Mesodermal cell (in vitro differentiated cells): ENCODE measurements around the gene RNF41.

Experiments
- H3K27ac ChIP-seq: 2 replicates; pipeline ENCODE4 v1.7.0; 2013; ENCODE audit warnings: mild to moderate bottlenecking, low read depth, low read length, moderate library complexity; ENCODE audit not compliant: severe bottlenecking
- H3K36me3 ChIP-seq: 2 replicates; pipeline ENCODE4 v1.7.1; 2013; ENCODE audit warnings: mild to moderate bottlenecking, low read length, moderate library complexity; ENCODE audit not compliant: control insufficient read depth, insufficient read depth
- H3K4me1 ChIP-seq: one replicate; pipeline ENCODE4 v1.7.1; 2013; ENCODE audit warnings: mild to moderate bottlenecking, low read length; ENCODE audit not compliant: insufficient read depth, control insufficient read depth, poor library complexity, severe bottlenecking
- H3K4me3 ChIP-seq: 2 replicates; pipeline ENCODE4 v1.7.0; 2013; ENCODE audit warnings: low read length, control low read depth, mild to moderate bottlenecking; ENCODE audit not compliant: insufficient read depth, poor library complexity, severe bottlenecking; ENCODE audit errors: extremely low read depth
- H3K9me3 ChIP-seq: 2 replicates; pipeline ENCODE4 v1.7.1; 2013; ENCODE audit warnings: mild to moderate bottlenecking, low read length, moderate library complexity; ENCODE audit not compliant: control insufficient read depth
- WGBS, 2 experiments: methylation state at CpG; one replicate each; pipeline ENCODE4 v1.1.5; 2013; ENCODE audit warnings: missing lambda C conversion rate in 2 of 2; ENCODE audit not compliant: insufficient coverage in 2 of 2; 5-methylcytosine and 5-hydroxymethylcytosine counted together

Gene RNF41

DNA sequence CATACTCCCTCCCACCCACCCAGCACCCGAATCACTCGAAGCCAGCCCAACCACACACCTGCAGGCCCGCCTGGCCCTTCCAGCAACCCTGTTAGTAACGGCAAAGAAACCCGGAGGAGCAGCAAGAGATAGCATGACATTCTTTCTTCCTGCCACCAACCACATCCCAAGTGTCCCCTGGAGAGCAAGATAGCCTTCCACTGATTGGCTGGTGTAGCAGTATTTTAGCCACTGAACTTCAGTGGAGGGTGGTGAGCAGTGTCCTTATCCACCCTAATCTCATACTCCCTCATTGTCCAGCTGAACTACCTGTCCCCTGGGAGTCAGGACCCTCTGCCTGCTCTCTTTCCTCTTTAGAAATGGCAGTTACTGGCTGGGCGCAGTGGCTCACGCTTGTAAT is 7.4 kb upstream of the RNF41 start:
- Histone ChIP-seq H3K4me3 (no peak overlapping the region), H3K4me1 (peaks cover 3% of the 10 kb centered on the region), H3K27ac (no peak overlapping the region), H3K36me3 (no peaks in the 10 kb centered on the region), H3K9me3 (no peaks in the 10 kb centered on the region)
- WGBS, 2 experiments, result 85 to 89% methylated on average over 4 to 6 of the region's 7 CpGs

- Histone ChIP-seq H3K4me3 (peak overlapping the region; percentile 47), H3K27ac (no peak overlapping the region)
- WGBS, 2 experiments, result 93 to 98% methylated on average over 7 to 10 of the region's 11 CpGs
These were observed 3.2 kb upstream of the RNF41 start for GRCh38 chr12:56224954-56225353.

GRCh38 chr12:56224102-56224701 is 2.5 kb upstream of the RNF41 start, which contains the start of gene NABP2:
TSS of gene NABP2 (plus strand) at chr12:56224342. CDS start at chr12:56224857, 515 bp downstream.
- H3K4me3 ChIP-seq, result peak within 1 kb of the TSS; percentile 47
- 3 to 7% methylated on average over 25 to 37 of the region's 41 CpGs for WGBS, 2 experiments
- H3K9me3 ChIP-seq, result no peaks in the 10 kb centered on the region
- H3K4me1 ChIP-seq, result peaks cover 17% of the 10 kb centered on the region
- peaks cover 8% of the 10 kb centered on the region for H3K36me3 ChIP-seq
- H3K27ac ChIP-seq, result peak within 1 kb of the TSS; percentile 43

More at GRCh38 chr12:56224954-56225353, 3.2 kb upstream of the RNF41 start:
- Histone ChIP-seq H3K36me3 (peaks cover 1% of the 10 kb centered on the region), H3K4me1 (peaks cover 17% of the 10 kb centered on the region), H3K9me3 (no peaks in the 10 kb centered on the region)

DNA sequence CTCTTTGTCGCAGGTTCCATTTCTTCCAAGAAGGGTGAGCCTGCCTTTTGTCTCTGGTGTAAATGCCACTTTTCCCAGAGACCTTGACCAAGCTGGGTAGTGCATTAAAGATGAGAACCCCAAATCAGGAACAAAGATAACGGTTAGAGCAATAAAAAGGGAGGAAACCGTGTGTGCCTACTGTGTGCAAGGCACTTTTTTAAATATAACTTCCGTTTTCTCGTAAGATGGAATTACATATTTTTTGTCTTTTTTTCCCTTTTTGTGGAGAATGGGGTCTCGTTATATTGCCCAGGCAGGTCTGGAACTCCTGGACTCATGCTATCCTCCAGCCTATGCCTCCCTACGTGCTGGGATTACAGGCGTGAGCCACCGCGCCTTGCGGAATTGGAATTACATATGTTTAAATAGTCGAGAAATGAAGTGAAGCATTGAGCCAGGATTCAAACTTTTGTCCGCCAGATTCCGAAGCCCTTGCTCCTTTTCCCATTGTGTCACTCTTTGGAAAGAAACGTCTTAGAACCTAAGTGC is 1.9 kb upstream of the RNF41 start:
- Histone ChIP-seq H3K9me3 (no peaks in the 10 kb centered on the region), H3K4me3 (no peak overlapping the region), H3K27ac (peak overlapping the region; percentile 43), H3K36me3 (peaks cover 9% of the 10 kb centered on the region), H3K4me1 (peaks cover 17% of the 10 kb centered on the region)
- 67 to 68% methylated on average over 5 to 8 of the region's 15 CpGs for WGBS, 2 experiments

GRCh38 chr12:56222531-56222895 is 791 bp upstream of the RNF41 start:
- peaks cover 17% of the 10 kb centered on the region for H3K4me1 ChIP-seq
- WGBS, 2 experiments, result 95% methylated on average over 3 of the region's 4 CpGs; no CpG with 5 or more reads in 1 of the 2 experiments
- peaks cover 16% of the 10 kb centered on the region for H3K36me3 ChIP-seq
- H3K4me3 ChIP-seq, result peak overlapping the region; percentile 98
- peak overlapping the region; percentile 99 for H3K27ac ChIP-seq
- no peaks in the 10 kb centered on the region for H3K9me3 ChIP-seq

GRCh38 chr12:56221232-56221756 is 428 bp downstream of the RNF41 start:
- Histone ChIP-seq H3K4me1 (peaks cover 17% of the 10 kb centered on the region), H3K36me3 (peaks cover 28% of the 10 kb centered on the region), H3K4me3 (peak overlapping the region; percentile 98), H3K27ac (peak overlapping the region; percentile 99), H3K9me3 (no peaks in the 10 kb centered on the region)
- 1% methylated on average over 12 to 20 of the region's 21 CpGs for WGBS, 2 experiments

GRCh38 chr12:56220611-56221231 is 1.0 kb downstream of the RNF41 start:
- H3K27ac ChIP-seq, result peak overlapping the region; percentile 99
- peak overlapping the region; percentile 98 for H3K4me3 ChIP-seq
- WGBS, 2 experiments, result 58 to 63% methylated on average over 4 to 6 of the region's 10 CpGs
- peaks cover 17% of the 10 kb centered on the region for H3K4me1 ChIP-seq
- H3K36me3 ChIP-seq, result peaks cover 34% of the 10 kb centered on the region
- no peaks in the 10 kb centered on the region for H3K9me3 ChIP-seq

GRCh38 chr12:56219840-56220239 is 1.9 kb downstream of the RNF41 start:
- H3K9me3 ChIP-seq, result no peaks in the 10 kb centered on the region
- no peak overlapping the region for H3K27ac ChIP-seq
- WGBS, 2 experiments, result 90 to 98% methylated on average over 6 of the region's 9 CpGs
- peaks cover 14% of the 10 kb centered on the region for H3K4me1 ChIP-seq
- H3K36me3 ChIP-seq, result peaks cover 43% of the 10 kb centered on the region
- peak overlapping the region; percentile 98 for H3K4me3 ChIP-seq

GRCh38 chr12:56216461-56216860 is 5.3 kb downstream of the RNF41 start:
- no peak overlapping the region for H3K4me3 ChIP-seq
- WGBS, 2 experiments, result 88 to 100% methylated on average over 1 of the region's 3 CpGs
- H3K36me3 ChIP-seq, result peaks cover 75% of the 10 kb centered on the region
- no peak overlapping the region for H3K27ac ChIP-seq
- no peaks in the 10 kb centered on the region for H3K9me3 ChIP-seq
- peaks cover 8% of the 10 kb centered on the region for H3K4me1 ChIP-seq

- Histone ChIP-seq H3K27ac (no peak overlapping the region), H3K4me1 (no peaks in the 10 kb centered on the region), H3K36me3 (peaks cover 91% of the 10 kb centered on the region), H3K9me3 (no peaks in the 10 kb centered on the region), H3K4me3 (no peak overlapping the region)
- 84 to 100% methylated on average over 2 to 4 of the region's 5 CpGs for WGBS, 2 experiments
These were observed 7.8 kb downstream of the RNF41 start for GRCh38 chr12:56213878-56214277.

GRCh38 chr12:56212361-56212760 is 9.4 kb downstream of the RNF41 start:
- no peaks in the 10 kb centered on the region for H3K9me3 ChIP-seq
- no peak overlapping the region for H3K4me3 ChIP-seq
- peaks cover 96% of the 10 kb centered on the region for H3K36me3 ChIP-seq
- no peak overlapping the region for H3K27ac ChIP-seq
- H3K4me1 ChIP-seq, result no peaks in the 10 kb centered on the region
- no CpG with 5 or more reads among the region's 1 CpG for WGBS, 2 experiments
